Endothelial cell of umbilical vein (primary cell): ENCODE results near the gene SLC5A10.

Source experiments
- CTCF ChIP-seq, 2 donors: IDR thresholded peaks; 1 replicate in 1 of 2; 2 replicates in 1 of 2; pipeline ENCODE4 v1.5.1; 2011; ENCODE audit warnings: low read length in 2 of 2, mild to moderate bottlenecking in 2 of 2, moderate library complexity in 2 of 2, control low read depth in 1 of 2, inconsistent platforms in 1 of 2, low read depth in 1 of 2; ENCODE audit not compliant: insufficient read depth in 1 of 2; ENCODE audit errors: extremely low read depth in 1 of 2
- EZH2 ChIP-seq: IDR thresholded peaks from 2 replicates; pipeline ENCODE4 v1.6.1; 2012; ENCODE audit warnings: borderline replicate concordance, low read depth, mild to moderate bottlenecking, moderate library complexity, low read length, inconsistent platforms; ENCODE audit not compliant: severe bottlenecking
- FOS ChIP-seq: IDR thresholded peaks from 2 replicates; pipeline ENCODE4 v1.6.1; 2011; ENCODE audit warnings: mild to moderate bottlenecking, low read length, moderate library complexity, borderline replicate concordance; ENCODE audit not compliant: insufficient read depth
- MAX ChIP-seq: IDR thresholded peaks from 2 replicates; pipeline ENCODE4 v1.6.1; 2011; ENCODE audit not compliant: insufficient read depth, insufficient read length
- POLR2A ChIP-seq: IDR thresholded peaks from 2 replicates; pipeline ENCODE4 v1.6.1; 2012; ENCODE audit warnings: low read depth, mild to moderate bottlenecking, control low read depth, low read length
- POLR2AphosphoS5 ChIP-seq: IDR thresholded peaks from 2 replicates; pipeline ENCODE4 v1.6.1; 2012; ENCODE audit warnings: low read depth, mild to moderate bottlenecking, control low read depth, low read length, moderate library complexity; ENCODE audit not compliant: insufficient read depth

- TF ChIP-seq EZH2 (no peak), POLR2A (no peak), CTCF (IDR thresholded peaks at IDR 0.05; ENCODE audit: extremely low read depth in 1 of 2, insufficient read depth in 1 of 2, low read depth in 1 of 2, low read length in 2 of 2) (no peak), POLR2AphosphoS5 (no peak), MAX (no peak), FOS (no peak)
Observed at GRCh38 chr17:18999394-18999793, 47.4 kb downstream of the SLC5A10 start.
